ENCODE data around the gene C9orf50. TPM values are rescaled to one million over a fixed set of nuclear protein-coding genes. Genes with fewer than 3 reads are reported as not detected.

Gene C9orf50
- polyA plus RNA-seq, 1 experiment: 0.20 TPM

DNA sequence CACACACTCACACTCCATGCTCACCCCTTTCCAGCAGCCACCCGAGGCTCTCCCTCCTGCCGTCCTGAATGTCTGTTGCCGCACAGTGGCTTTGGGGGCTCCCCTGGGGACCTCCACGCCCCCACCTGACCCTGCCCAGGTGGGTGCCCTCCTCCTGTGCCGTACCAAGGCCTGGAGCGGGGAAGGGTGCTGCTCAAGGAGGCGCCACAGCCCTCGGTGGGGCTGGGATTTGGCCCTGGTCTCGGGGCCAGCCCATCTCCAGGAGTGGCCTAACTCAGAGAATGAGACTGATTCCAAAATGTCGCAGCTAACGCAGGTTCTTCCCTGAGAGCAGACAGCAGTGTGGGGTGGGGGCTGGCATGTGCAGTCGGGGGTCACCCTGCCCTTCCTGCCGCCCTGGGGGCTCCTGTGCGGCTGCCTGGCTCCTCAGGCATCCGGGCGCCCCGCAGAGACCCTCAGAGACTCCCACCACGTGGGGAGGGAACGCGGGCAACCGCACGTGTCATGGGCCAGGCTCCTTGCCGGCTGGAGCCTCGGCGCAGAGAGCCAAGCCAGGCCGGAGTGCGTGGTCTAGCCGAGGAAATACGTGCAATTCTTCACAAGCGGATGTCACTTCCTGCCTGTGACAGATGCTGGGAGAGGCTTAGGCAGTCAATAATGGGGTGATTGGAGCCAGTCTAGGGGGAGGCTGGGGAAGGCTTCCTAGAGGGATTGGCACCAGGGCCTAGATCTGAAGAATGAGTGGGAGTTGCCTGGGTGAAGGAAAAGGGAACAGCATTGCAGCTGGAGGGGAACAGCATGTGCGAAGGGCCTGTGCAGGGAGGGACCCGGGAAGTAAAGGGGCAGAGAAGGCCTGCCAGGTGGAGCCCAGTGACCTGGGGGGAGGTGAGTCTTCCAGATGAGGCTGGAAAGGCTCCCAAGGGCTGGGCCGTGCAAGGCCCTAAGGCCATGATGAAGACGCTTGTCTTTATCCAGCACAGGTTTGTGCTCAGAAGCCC, 44.1 kb downstream of the C9orf50 start:
- Histone ChIP-seq H3K36me3 (ENCODE audit: control insufficient read depth, insufficient read depth, low read length) (no peaks in the 10 kb centered on the region), H3K4me3 (ENCODE audit: low read depth, low read length) (no peak overlapping the region), H3K27me3 (ENCODE audit: control insufficient read depth, insufficient read depth, low read length) (no peaks in the 10 kb centered on the region)
- TF ChIP-seq, protein P1, sequence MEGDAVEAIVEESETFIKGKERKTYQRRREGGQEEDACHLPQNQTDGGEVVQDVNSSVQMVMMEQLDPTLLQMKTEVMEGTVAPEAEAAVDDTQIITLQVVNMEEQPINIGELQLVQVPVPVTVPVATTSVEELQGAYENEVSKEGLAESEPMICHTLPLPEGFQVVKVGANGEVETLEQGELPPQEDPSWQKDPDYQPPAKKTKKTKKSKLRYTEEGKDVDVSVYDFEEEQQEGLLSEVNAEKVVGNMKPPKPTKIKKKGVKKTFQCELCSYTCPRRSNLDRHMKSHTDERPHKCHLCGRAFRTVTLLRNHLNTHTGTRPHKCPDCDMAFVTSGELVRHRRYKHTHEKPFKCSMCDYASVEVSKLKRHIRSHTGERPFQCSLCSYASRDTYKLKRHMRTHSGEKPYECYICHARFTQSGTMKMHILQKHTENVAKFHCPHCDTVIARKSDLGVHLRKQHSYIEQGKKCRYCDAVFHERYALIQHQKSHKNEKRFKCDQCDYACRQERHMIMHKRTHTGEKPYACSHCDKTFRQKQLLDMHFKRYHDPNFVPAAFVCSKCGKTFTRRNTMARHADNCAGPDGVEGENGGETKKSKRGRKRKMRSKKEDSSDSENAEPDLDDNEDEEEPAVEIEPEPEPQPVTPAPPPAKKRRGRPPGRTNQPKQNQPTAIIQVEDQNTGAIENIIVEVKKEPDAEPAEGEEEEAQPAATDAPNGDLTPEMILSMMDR (IDR thresholded peaks at IDR 0.05; ENCODE audit: insufficient read depth, low read depth, low read length): no peak
- no peak for DNase-seq (ENCODE audit: low read depth)
- POLR2A ChIA-PET: interaction anchor here (0.7 kb wide), 1 partner anchor 425 kb away, joined by 9 read pairs; no protein-coding TSS in a partner anchor
- CTCF ChIA-PET: no interaction called here

DNA sequence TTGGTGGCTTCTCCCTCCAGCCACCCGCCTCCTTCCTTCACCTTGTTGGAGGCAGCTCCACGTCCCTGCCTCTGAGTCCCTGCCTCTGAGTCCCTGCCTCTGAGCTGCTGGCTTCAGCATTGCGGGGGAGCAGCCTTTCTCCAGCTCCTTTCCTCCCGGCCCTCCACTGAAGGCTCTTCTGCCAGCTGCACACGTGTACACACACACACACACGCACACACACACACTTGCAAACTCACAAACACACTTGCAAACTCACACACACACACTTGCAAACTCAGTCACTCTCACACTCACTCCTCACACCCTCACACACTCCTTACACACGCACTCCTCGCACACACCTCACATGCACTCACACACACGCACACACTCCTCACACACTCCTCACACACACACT, 45.1 kb downstream of the C9orf50 start:
- Histone ChIP-seq H3K27me3 (ENCODE audit: control insufficient read depth, insufficient read depth, low read length) (no peaks in the 10 kb centered on the region), H3K36me3 (ENCODE audit: control insufficient read depth, insufficient read depth, low read length) (no peaks in the 10 kb centered on the region), H3K4me3 (ENCODE audit: low read depth, low read length) (no peak overlapping the region)
- POLR2A ChIA-PET: no interaction called here
- TF ChIP-seq, protein P1 (IDR thresholded peaks at IDR 0.05; ENCODE audit: insufficient read depth, low read depth, low read length): no peak
- DNase-seq (ENCODE audit: low read depth): no peak
- CTCF ChIA-PET: interaction anchor here (1.3 to 1.9 kb wide), 2 partner anchors 8 to 402 kb away, joined by 4 read pairs; no protein-coding TSS in a partner anchor

DNA sequence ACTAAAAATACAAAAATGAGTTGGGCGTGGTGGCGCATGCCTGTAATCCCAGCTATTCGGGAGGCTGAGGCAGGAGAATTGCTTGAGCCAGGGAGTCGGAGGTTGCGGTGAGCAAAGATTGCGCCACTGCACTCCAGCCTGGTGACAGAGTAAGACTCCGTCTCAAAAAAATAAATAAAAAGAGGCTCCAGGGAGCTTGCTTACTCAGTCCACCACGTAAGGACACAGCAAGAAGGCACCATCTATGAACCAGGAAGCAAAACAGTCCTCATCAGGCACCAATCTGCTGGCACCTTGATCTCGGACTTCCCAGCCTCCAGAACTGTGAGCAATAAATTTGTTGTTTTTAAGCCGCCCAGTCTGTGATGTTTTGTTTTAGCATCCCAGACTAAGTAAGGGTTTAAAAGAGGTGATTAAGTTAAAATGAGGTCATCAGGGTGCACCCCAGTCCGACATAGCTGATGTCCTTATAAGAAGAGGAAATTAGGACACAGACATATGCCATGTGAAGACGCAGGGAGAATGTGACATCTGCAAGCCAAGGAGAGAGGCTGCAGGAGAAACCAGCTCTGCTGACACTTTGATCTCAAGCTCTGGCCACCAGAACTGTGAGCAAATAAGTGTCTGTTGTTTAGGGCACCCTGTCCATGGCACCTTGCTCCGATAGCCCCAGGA, 45.9 kb downstream of the C9orf50 start:
- ChIA-PET POLR2A (interaction anchor here (0.6 kb wide), 4 partner anchors 65 to 401 kb away, joined by 4 to 18 read pairs (median 12); no protein-coding TSS in a partner anchor), CTCF (interaction anchor here (0.7 to 1.9 kb wide), 4 partner anchors 9 to 432 kb away, joined by 3 to 4 read pairs (median 4); no protein-coding TSS in a partner anchor)
- TF ChIP-seq, protein P1 (IDR thresholded peaks at IDR 0.05; ENCODE audit: insufficient read depth, low read depth, low read length): no peak
- Histone ChIP-seq H3K4me3 (ENCODE audit: low read depth, low read length) (no peak overlapping the region), H3K36me3 (ENCODE audit: control insufficient read depth, insufficient read depth, low read length) (no peaks in the 10 kb centered on the region), H3K27me3 (ENCODE audit: control insufficient read depth, insufficient read depth, low read length) (no peaks in the 10 kb centered on the region)
- DNase-seq (ENCODE audit: low read depth): no peak

DNA sequence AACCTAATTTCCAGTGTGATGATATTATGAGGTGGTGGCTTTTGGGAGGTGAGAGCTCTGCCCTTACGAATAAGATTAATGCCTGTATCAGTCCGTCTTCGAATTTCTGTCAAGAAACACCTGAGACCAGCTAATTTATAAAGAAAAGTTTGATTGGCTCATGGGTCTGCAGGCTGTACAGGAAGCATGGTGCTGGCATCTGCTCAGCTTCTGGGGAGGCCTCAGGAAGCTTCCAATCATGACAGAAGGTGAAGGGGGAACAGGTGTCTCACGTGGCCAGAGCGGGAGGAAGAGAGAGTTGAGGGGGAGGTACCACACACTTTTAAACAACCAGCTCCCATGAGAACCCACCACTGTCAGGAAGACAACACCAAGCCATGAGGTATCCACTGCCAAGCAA, 46.9 kb downstream of the C9orf50 start:
- Histone ChIP-seq H3K27me3 (ENCODE audit: control insufficient read depth, insufficient read depth, low read length) (no peaks in the 10 kb centered on the region), H3K36me3 (ENCODE audit: control insufficient read depth, insufficient read depth, low read length) (no peaks in the 10 kb centered on the region), H3K4me3 (ENCODE audit: low read depth, low read length) (no peak overlapping the region)
- TF ChIP-seq, protein P1 (IDR thresholded peaks at IDR 0.05; ENCODE audit: insufficient read depth, low read depth, low read length): no peak
- ChIA-PET CTCF (interaction anchor here (0.7 to 1.0 kb wide), 2 partner anchors 333 to 431 kb away, joined by 3 to 4 read pairs; no protein-coding TSS in a partner anchor), POLR2A (no interaction called here)
- no peak for DNase-seq (ENCODE audit: low read depth)

DNA sequence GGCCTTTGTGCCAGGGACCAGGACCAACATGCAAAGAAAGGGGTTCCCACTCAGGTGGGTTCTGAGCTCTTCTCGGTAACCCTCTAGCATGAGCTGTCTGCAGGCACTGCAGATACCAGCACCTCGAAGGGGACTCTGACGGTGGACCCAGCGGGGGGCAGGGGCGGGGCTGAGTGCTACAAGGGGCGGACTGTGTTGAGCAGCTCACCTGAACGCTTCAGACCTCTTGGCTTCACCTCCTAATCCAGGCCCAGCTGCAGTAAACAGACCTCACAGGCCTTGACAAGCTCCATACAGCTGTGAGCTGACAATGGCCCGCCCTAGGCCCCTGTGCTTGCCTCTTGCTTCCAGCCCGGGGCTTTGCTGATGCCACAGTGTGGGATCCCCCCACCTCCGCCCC, 48.4 kb downstream of the C9orf50 start:
- Histone ChIP-seq H3K4me3 (ENCODE audit: low read depth, low read length) (no peak overlapping the region), H3K27me3 (ENCODE audit: control insufficient read depth, insufficient read depth, low read length) (no peaks in the 10 kb centered on the region), H3K36me3 (ENCODE audit: control insufficient read depth, insufficient read depth, low read length) (no peaks in the 10 kb centered on the region)
- TF ChIP-seq, protein P1 (IDR thresholded peaks at IDR 0.05; ENCODE audit: insufficient read depth, low read depth, low read length): no peak
- CTCF ChIA-PET: interaction anchor here (0.6 to 3.2 kb wide), 3 partner anchors 209 to 441 kb away, joined by 3 to 8 read pairs (median 4); no protein-coding TSS in a partner anchor
- POLR2A ChIA-PET: interaction anchor here (0.6 kb wide), 1 partner anchor 559 kb away, joined by 3 read pairs; no protein-coding TSS in a partner anchor
- no peak for DNase-seq (ENCODE audit: low read depth)

Data from BJ (cell line).